HuH-7 (cell line): Measurements from ENCODE around the gene TATDN3.
"Not testable (repeated sequence)": the region's sequence is repeated elsewhere in the genome, so short reads cannot be mapped to it uniquely, and the experiment has no call there.

Source experiments
- DNase-seq: peaks from one replicate; pipeline ENCODE4 v3.0.0; 2011; ENCODE audit warnings: low spot score

TATDN3 gene

DNA sequence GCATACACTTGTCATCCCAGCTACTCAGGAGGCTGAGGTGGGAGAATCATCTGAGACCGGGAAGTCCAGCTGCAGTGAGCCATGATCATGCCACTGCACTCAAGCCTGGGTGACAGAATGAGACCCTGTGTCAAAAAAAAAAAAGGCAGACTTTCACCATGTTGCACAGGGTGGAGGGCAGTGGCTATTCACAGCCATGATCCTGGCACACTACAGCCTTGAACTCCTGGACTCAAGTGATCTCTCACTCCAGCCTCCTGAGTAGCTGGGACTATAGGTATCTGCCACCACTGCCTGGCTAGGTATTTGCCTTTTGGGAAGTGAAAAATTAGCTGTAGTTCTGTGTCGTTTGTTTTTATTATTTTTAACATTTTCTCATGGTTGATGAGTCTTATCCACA lies 36.7 kb downstream of the TATDN3 start:
- no peak for DNase-seq

DNA sequence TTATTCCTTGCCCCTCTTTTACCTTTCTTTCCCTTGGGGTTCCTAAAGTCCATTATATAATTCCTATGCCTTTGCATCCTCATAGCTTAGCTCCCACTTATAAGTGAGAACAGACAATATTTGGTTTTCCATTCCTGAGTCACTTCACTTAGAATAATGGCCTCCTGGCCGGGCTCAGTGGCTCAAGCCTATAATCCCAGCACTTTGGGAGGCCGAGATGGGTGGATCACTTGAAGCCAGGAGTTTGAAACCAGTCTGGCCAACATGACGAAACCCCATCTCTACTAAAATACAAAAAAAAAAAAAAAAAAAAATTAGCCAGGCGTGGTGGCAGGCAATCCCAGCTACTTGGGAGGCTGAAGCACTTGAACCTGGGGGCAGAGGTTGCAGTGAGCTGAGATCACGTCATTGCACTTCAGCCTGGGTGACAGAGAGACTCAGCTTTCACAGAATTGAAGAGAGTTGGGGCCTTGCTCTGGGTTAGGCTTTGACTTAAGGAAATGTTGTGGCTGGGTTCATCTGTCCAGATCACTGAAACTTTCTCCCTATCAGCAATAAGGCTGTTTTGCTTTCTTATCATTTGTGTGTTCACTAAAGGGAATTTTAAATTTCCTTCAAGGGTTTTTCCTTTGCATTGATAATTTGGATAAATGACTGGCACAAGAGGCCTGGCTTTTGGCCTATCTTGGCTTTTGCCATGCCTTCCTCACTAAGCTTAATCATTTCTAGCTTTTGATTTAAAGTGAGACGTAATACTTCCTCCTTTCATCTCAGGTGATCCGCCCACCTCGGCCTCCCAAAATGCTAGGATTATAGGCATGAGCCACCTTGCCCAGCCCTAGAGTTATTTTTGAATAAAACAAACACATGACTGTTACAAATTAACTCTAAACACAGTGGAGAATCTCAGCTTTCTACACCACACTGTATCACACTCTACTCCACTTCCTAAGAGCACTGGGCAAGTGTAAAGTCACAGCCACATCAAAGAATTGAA lies 41.8 kb downstream of the TATDN3 start:
- DNase-seq: not testable (repeated sequence)

DNA sequence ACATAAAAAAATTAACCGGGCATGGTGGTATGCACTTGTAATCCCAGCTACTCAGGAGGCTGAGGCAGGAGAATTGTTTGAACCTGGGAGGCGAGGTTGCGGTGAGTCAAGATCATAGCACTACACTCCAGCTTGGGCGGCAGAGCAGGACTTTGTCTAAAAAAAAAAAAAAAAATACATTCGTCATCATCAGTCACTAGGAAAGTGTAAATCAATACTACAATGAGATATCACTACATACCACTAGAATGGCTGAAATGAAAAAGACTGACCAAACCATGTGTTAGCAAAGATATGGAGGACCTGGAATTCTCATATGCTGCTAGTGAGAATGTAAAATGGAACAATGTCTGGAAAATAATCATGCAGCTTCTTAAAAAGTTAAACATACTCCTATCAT lies 46.5 kb downstream of the TATDN3 start:
- no peak for DNase-seq

DNA sequence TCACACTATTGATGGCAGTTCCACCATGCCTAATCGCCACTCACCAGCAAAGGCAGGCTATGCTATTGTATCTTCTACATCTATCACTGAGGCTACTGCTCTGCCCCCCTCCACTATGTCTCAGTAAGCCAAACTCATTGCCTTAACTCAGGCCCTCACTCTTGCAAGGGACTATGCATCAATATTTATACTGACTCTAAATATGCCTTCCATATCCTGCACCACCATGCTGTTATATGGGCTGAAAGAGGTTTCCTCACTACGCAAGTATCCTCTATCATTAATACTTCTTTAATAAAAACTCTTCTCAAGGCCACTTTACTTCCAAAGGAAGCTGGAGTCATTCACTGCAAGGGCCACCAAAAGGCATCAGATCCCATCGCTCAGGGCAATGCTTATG lies 52.8 kb downstream of the TATDN3 start:
- DNase-seq: not testable (repeated sequence)

DNA sequence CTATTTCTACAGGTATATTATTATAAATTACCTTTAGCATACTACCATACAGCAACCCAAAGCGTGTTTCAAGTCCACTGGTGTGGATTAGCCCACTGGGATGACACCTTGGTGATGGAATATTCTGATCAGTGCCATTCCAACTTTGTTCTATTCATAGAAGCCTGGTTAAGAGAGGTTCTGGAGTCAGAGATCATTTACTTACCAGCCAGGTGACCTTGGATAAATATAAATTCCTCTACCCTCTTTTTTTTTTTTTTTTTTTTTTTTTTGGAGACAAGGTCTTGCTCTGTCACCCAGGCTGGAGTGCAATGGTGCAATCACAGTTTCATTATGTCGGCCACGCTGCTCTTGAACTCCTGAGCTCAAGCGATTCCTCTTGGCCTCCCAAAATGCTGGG lies 55.9 kb downstream of the TATDN3 start, which contains the start of gene SPATA45:
SPATA45 (minus strand) TSS at position 101 of the 400 bp plus-strand sequence. CDS start 11,500 bp downstream, outside the sequence.
- no peak for DNase-seq

DNA sequence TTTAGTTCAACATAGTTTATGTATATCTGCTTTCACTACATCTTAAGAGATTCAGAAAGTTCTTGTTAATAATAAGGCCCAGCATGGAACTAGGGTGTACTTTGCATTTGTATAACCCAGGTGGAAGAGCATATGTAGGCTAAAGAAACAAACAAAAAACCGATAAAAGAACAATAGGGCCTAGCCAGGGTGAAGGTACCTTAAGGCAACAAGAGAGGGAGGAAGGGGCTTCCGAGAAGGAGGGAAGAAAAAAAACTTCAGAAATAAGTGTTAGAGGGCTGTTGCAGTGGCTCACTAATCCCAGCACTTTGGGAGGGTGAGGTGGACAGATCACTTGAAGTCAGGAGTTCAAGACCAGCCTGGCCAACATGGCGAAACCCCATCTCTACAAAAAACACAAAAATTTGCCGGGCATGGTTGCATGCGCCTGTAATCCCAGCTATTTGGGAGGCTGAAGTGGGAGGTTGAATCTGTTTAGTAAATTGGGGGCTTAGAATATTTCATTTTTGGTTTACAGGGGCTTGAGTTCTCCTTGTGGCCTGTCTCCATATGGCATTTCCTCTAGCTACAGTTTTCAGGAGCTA lies 60.5 kb downstream of the TATDN3 start:
- DNase-seq: no peak

DNA sequence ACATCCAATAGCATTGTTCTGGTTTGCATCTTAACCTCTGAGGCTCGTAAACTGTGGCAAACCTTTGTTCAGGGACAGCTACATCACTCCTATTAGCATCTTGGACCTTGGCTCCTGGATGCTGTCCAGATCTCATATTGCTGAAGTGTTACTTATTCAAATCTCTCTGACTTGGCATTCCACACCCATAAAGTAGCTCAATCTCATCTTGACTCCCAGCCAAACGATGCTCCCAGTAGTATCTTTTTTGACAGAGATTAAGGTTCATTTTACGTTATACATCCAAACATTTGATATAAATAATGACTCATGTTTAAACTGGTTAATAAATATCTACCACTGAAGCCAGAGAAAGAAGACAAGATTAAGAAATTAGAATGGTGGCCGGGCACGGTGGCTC lies 62.0 kb downstream of the TATDN3 start:
- DNase-seq: peak; percentile 32

DNA sequence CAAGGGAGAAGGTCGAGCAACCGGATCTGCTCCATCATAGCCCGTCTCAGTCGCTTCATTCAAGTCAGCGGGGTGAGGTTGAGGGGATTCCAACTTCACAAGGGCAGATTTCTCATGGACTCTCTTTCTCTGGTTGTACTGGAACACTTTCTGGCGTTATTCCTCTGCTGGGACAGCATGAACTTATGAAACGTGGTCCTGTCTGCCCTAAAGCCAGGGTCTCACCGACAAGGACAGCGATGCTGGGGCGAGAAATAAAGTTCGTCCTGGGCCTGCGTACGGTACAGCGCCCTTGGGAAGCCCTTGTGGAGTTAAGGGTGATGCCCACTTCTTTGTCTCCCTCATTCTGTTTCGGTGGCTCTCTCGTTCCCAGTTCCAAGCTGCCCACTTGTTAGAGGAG lies 65.1 kb downstream of the TATDN3 start:
- DNase-seq: no peak

DNA sequence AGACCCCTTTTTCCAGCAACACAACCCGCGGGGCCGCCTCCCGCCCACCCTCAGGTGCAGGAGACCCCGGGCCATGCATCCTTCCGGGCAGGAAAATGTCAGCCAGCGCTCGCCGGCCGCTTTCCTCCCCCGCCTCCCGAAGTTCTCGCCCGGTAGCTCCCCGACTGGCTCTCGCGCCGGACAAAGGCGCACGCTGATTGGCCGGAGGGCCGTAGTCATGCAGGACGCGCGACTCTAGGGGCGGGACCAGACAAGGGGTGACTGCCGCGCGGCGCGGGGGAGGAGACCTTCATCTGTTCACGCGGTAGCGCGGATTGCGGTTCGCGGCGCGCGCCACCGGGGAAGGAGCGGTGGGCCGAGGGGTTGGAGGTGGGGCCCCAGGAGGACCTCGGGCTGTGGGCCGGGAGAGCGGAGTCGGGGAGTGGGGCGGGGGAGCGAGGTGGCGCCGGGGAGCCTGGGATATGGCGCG lies 66.3 kb downstream of the TATDN3 start, which contains the start of gene FLVCR1:
FLVCR1 (plus strand) TSS at position 284 of the 469 bp plus-strand sequence; CDS start at position 462, 178 bp downstream.
- peak; percentile 94 for DNase-seq

DNA sequence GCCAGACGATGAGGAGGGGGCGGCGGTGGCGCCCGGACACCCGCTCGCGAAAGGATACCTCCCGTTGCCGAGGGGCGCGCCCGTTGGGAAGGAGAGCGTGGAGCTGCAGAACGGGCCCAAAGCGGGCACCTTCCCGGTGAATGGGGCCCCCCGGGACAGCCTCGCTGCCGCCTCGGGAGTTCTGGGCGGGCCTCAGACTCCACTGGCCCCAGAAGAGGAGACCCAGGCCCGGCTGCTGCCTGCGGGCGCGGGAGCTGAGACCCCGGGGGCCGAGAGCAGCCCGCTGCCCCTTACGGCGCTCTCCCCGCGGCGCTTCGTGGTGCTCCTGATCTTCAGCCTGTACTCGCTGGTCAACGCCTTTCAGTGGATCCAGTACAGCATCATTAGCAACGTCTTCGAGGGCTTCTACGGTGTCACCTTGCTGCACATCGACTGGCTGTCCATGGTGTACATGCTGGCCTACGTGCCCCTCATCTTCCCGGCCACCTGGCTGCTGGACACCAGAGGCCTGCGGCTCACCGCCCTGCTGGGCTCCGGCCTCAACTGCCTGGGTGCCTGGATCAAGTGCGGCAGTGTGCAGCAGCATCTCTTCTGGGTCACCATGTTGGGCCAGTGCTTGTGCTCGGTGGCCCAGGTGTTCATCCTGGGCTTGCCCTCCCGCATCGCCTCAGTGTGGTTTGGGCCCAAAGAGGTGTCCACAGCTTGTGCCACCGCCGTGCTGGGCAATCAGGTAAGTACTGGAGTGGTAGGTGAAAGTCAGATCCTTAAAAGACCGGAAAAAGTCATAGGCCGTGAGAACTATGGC lies 67.0 kb downstream of the TATDN3 start:
- DNase-seq: peak; percentile 39

DNA sequence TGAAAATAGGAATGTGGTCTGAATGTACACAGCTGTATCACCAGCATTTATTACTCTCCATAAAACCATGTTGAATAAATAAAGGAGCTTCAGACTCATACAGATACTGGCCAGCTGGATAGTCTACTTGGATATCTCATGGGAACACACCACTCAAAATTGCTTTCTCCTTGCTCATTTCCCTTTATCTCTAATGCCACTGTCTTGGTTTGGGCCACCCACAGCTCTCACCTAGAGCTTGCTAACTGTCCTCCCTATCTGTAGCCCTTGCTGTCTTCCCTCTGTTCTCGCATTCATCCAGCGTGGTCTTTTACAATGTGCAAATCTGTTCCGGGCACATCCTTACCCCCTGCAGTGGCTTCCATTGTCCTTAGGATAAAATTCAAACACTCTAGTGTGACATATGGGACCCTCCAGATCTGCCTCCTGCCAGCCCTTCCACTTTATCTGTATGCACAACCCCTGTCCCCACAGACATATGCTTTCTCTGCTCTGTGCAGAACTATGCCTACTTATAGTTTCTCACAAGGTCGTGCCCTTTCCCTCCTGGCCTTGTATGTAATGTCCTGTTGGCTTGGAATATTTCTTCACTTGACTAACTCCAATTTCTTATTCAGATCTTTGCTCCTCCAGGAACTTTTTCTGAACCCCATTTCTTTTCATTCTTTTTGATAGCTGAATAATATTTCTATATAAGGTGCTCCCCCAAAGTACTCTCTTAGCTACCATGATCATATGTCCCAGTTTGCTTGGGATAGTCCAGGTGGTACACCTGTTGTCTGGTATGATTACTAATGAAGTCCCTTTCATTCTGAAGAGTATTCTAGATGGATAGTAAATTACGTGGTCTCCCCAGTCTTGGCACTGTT lies 69.3 kb downstream of the TATDN3 start:
- DNase-seq: no peak

DNA sequence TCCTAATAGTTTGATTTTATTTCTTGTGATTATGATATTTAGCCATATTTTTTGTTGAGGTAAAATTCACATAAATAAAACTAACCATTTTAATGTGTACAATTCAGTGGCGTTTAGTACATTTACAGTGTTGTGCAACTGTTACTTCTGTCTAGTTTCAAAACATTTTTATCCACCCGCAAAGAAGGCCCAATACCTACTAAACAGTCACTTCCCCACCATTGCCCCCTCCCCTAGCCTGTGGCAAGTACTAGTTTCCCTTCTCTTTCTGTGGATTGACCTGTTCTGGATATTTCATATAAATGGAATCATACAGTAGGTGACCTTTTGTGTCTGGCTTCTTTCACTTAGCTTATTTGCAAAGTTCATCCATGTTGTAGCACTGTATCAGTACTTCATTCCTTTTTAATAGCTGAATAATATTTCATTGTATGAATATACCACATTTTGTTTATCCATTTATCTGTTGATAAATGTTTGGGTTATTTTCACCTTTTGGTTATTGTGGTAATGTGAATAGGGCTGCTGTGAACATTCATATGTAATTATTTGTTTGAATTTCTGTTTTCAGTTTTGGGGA lies 70.5 kb downstream of the TATDN3 start:
- DNase-seq: no peak

DNA sequence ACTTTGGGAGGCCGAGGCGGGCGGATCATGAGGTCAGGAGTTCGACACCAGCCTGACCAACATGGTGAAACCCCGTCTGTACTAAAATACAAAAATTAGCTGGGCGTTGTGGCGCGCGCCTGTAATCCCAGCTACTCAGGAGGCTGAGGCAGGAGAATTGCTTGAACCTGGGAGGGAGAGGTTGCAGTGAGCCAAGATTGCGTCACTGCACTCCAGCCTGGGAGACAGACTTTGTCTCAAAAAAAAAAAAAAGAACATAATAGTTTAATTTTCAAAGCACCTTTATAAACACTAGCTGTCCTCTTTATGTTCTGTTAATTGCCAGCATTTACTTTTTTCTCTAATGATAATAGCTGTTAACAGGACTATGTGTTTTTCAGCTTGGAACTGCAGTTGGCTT lies 71.7 kb downstream of the TATDN3 start:
- not testable (repeated sequence) for DNase-seq

DNA sequence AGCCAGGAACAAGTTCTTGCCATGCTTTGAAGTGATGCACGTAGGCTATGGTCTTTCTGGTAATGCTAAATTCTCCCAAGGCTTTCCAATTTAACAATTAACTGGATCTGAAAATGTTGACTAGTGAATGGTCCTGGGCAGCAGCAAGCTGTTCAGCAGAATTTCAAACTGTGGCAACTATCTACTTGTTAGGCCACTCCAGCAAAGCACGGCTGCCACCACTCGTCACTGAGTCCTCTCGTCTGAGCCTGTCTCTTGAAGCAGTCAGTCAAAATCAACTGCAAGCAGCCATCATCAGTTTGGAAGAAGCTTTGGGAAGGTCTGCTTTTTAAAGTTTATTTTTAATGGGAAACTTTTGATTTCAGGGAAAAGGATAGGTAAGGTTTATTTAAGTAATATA lies 72.5 kb downstream of the TATDN3 start:
- DNase-seq: no peak
